ENCODE data around the gene AFMID.

DNA sequence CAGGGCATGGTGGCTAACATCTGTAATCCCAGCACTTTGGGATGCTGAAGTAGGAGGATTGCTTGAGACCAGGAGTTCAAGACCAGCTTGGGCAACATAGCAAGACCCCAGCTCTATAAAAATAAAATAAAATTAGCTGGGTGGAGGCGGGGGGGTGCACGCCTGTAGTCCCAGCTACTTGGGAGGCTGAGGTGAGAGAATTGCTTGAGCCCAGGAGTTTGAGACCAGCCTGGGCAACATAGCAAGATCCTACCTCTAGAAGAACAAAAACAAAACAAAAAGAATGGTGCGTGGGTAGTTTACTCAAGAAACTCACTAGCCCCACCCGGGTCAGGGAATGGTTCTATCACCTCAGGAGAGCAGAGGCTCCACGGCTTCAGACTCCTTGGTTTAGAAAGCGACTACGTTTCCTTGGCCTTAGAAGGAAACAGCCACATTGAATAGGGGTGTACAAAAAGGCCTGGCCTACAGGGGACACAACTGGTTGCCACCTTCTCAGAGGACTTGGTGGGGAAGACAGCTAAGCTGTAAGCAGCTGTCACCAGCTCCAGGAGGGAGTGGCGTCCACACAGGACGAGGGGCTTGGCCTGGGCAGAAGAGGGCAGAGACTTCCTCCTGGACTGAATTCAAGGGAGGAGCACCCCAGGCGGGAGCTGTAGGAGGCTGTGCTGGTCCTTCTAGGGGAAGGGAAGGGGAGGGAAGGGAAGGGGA is 1.0 kb upstream of the AFMID start:
- TF ChIP-seq POLR2A (IDR thresholded peaks at IDR 0.05; ENCODE audit: low read depth, low read length) (no peak), EZH2 (IDR thresholded peaks at IDR 0.05; ENCODE audit: borderline replicate concordance, low read depth, low read length, severe bottlenecking) (no peak), MAX (IDR thresholded peaks at IDR 0.05; ENCODE audit: insufficient read depth, insufficient read length) (no peak), POLR2AphosphoS5 (IDR thresholded peaks at IDR 0.05; ENCODE audit: insufficient read depth, low read depth, low read length) (no peak), JUN (IDR thresholded peaks at IDR 0.05; ENCODE audit: borderline replicate concordance, insufficient read depth, insufficient read length, low read depth) (no peak), GATA2 (IDR thresholded peaks at IDR 0.05; ENCODE audit: insufficient read depth, insufficient read length, low read depth, low read length) (no peak), MYC (IDR thresholded peaks at IDR 0.05; ENCODE audit: low read depth, low read length) (no peak)
- TF ChIP-seq, protein P1, sequence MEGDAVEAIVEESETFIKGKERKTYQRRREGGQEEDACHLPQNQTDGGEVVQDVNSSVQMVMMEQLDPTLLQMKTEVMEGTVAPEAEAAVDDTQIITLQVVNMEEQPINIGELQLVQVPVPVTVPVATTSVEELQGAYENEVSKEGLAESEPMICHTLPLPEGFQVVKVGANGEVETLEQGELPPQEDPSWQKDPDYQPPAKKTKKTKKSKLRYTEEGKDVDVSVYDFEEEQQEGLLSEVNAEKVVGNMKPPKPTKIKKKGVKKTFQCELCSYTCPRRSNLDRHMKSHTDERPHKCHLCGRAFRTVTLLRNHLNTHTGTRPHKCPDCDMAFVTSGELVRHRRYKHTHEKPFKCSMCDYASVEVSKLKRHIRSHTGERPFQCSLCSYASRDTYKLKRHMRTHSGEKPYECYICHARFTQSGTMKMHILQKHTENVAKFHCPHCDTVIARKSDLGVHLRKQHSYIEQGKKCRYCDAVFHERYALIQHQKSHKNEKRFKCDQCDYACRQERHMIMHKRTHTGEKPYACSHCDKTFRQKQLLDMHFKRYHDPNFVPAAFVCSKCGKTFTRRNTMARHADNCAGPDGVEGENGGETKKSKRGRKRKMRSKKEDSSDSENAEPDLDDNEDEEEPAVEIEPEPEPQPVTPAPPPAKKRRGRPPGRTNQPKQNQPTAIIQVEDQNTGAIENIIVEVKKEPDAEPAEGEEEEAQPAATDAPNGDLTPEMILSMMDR (IDR thresholded peaks at IDR 0.05; ENCODE audit: extremely low read depth in 1 of 2, insufficient read depth in 1 of 2, low read depth in 1 of 2, low read length in 2 of 2): no peak
